ENCODE data around the gene CAMSAP2. TPM values are rescaled to one million over a fixed set of nuclear protein-coding genes. Genes with fewer than 3 reads are reported as not detected.

The CAMSAP2 gene
- polyA plus RNA-seq, 1 donor (not counting 4 experiments of a cell fraction or from before 2014, with no cell fraction given), result 47.8 TPM

DNA sequence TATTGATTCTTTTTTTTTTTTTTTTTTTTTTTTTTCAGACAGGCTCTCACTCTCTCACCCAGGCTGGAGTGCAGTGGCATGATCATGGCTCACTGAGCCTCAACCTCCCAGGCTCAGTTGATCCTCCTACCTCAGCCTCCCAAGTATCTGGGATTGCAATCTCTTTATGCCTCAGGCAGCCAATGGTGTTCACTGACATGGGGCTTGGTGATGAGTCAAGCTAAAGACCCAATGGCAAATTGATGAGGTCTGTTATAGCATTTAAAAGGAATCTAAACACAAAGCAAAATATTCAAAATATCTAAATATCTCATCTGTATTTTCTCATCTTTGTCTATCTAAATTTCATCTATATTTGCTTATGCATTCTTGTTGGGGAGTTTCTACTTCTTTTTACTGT is 30.5 kb upstream of the CAMSAP2 start:
- dilution Hi-C loops (cut with MboI; ENCODE audit: extremely low pct_ligation_motif_present, low sequenced_read_pairs), result no loop called here
- FAIRE-seq (no peak), DNase-seq (ENCODE audit: low read depth, low spot score) (no peak)
- H3K9me3 ChIP-seq (ENCODE audit: control insufficient read depth, low read depth, low read length), result no peaks in the 10 kb centered on the region
- no peak overlapping the region for H2AFZ ChIP-seq (ENCODE audit: control insufficient read depth, low read length)
- H3K9me1 ChIP-seq (ENCODE audit: control insufficient read depth, extremely low read depth, insufficient read depth, low read length), result no peaks in the 10 kb centered on the region
- H3K9ac ChIP-seq (ENCODE audit: control insufficient read depth, extremely low read depth, insufficient read depth, low read length), result no peak overlapping the region
- no peaks in the 10 kb centered on the region for H3K4me1 ChIP-seq (ENCODE audit: control insufficient read depth, extremely low read depth, insufficient read depth, low read length)
- H3K36me3 ChIP-seq (ENCODE audit: control insufficient read depth in 2 of 2, extremely low read depth in 1 of 2, insufficient read depth in 2 of 2, low read length in 2 of 2), result no peaks in the 10 kb centered on the region
- H3K27me3 ChIP-seq (ENCODE audit: control insufficient read depth, extremely low read depth, insufficient read depth, low read length), result no peaks in the 10 kb centered on the region
- no peak overlapping the region for H3K4me2 ChIP-seq (ENCODE audit: control insufficient read depth, extremely low read depth, insufficient read depth, low read depth, low read length)
- no peak overlapping the region for H3K27ac ChIP-seq (ENCODE audit: control insufficient read depth, insufficient read depth, low read length)
- H3K4me3 ChIP-seq (ENCODE audit: control insufficient read depth in 2 of 3, extremely low read depth in 1 of 3, insufficient read depth in 2 of 3, low read depth in 1 of 3, low read length in 3 of 3), result no peak overlapping the region
- TF ChIP-seq, protein P1, sequence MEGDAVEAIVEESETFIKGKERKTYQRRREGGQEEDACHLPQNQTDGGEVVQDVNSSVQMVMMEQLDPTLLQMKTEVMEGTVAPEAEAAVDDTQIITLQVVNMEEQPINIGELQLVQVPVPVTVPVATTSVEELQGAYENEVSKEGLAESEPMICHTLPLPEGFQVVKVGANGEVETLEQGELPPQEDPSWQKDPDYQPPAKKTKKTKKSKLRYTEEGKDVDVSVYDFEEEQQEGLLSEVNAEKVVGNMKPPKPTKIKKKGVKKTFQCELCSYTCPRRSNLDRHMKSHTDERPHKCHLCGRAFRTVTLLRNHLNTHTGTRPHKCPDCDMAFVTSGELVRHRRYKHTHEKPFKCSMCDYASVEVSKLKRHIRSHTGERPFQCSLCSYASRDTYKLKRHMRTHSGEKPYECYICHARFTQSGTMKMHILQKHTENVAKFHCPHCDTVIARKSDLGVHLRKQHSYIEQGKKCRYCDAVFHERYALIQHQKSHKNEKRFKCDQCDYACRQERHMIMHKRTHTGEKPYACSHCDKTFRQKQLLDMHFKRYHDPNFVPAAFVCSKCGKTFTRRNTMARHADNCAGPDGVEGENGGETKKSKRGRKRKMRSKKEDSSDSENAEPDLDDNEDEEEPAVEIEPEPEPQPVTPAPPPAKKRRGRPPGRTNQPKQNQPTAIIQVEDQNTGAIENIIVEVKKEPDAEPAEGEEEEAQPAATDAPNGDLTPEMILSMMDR (optimal IDR thresholded peaks at IDR 0.05 in 1 of 3, IDR thresholded peaks at IDR 0.05 in 1 of 3, conservative IDR thresholded peaks at IDR 0.05 in 1 of 3; ENCODE audit: extremely low read depth in 1 of 3, insufficient read depth in 2 of 3, low read length in 3 of 3), result no peak
- TF ChIP-seq EZH2 (IDR thresholded peaks at IDR 0.05; ENCODE audit: low read length), result no peak
- no peaks in the 10 kb centered on the region for H4K20me1 ChIP-seq (ENCODE audit: control insufficient read depth, extremely low read depth, insufficient read depth, low read length)
- H3K79me2 ChIP-seq (ENCODE audit: control insufficient read depth, insufficient read depth, low read length), result no peaks in the 10 kb centered on the region

- no peak overlapping the region for H3K27ac ChIP-seq (ENCODE audit: control insufficient read depth, insufficient read depth, low read length)
- DNase-seq (ENCODE audit: low read depth, low spot score) (peak; percentile 30), FAIRE-seq (peak; percentile 58)
- no peaks in the 10 kb centered on the region for H3K9me1 ChIP-seq (ENCODE audit: control insufficient read depth, extremely low read depth, insufficient read depth, low read length)
- H3K9ac ChIP-seq (ENCODE audit: control insufficient read depth, extremely low read depth, insufficient read depth, low read length), result no peak overlapping the region
- dilution Hi-C loops (cut with MboI; ENCODE audit: extremely low pct_ligation_motif_present, low sequenced_read_pairs), result no loop called here
- no peaks in the 10 kb centered on the region for H3K27me3 ChIP-seq (ENCODE audit: control insufficient read depth, extremely low read depth, insufficient read depth, low read length)
- no peaks in the 10 kb centered on the region for H3K9me3 ChIP-seq (ENCODE audit: control insufficient read depth, low read depth, low read length)
- no peaks in the 10 kb centered on the region for H4K20me1 ChIP-seq (ENCODE audit: control insufficient read depth, extremely low read depth, insufficient read depth, low read length)
- H3K4me3 ChIP-seq (ENCODE audit: control insufficient read depth in 2 of 3, extremely low read depth in 1 of 3, insufficient read depth in 2 of 3, low read depth in 1 of 3, low read length in 3 of 3), result no peak overlapping the region
- TF ChIP-seq EZH2 (IDR thresholded peaks at IDR 0.05; ENCODE audit: low read length), result no peak
- TF ChIP-seq, protein P1 (optimal IDR thresholded peaks at IDR 0.05 in 1 of 3, IDR thresholded peaks at IDR 0.05 in 1 of 3, conservative IDR thresholded peaks at IDR 0.05 in 1 of 3; ENCODE audit: extremely low read depth in 1 of 3, insufficient read depth in 2 of 3, low read length in 3 of 3), result no peak
- H3K36me3 ChIP-seq (ENCODE audit: control insufficient read depth in 2 of 2, extremely low read depth in 1 of 2, insufficient read depth in 2 of 2, low read length in 2 of 2), result no peaks in the 10 kb centered on the region
- no peaks in the 10 kb centered on the region for H3K4me1 ChIP-seq (ENCODE audit: control insufficient read depth, extremely low read depth, insufficient read depth, low read length)
- no peaks in the 10 kb centered on the region for H3K79me2 ChIP-seq (ENCODE audit: control insufficient read depth, insufficient read depth, low read length)
- H2AFZ ChIP-seq (ENCODE audit: control insufficient read depth, low read length), result no peak overlapping the region
- H3K4me2 ChIP-seq (ENCODE audit: control insufficient read depth, extremely low read depth, insufficient read depth, low read depth, low read length), result no peak overlapping the region
These were observed 29.9 kb upstream of the CAMSAP2 start for GRCh38 chr1:200708769-200709168.

All from keratinocyte (primary cell).